ENCODE data around the gene ZDHHC5.

Gene ZDHHC5, protein sequence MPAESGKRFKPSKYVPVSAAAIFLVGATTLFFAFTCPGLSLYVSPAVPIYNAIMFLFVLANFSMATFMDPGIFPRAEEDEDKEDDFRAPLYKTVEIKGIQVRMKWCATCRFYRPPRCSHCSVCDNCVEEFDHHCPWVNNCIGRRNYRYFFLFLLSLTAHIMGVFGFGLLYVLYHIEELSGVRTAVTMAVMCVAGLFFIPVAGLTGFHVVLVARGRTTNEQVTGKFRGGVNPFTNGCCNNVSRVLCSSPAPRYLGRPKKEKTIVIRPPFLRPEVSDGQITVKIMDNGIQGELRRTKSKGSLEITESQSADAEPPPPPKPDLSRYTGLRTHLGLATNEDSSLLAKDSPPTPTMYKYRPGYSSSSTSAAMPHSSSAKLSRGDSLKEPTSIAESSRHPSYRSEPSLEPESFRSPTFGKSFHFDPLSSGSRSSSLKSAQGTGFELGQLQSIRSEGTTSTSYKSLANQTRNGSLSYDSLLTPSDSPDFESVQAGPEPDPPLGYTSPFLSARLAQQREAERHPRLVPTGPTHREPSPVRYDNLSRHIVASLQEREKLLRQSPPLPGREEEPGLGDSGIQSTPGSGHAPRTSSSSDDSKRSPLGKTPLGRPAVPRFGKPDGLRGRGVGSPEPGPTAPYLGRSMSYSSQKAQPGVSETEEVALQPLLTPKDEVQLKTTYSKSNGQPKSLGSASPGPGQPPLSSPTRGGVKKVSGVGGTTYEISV

DNA sequence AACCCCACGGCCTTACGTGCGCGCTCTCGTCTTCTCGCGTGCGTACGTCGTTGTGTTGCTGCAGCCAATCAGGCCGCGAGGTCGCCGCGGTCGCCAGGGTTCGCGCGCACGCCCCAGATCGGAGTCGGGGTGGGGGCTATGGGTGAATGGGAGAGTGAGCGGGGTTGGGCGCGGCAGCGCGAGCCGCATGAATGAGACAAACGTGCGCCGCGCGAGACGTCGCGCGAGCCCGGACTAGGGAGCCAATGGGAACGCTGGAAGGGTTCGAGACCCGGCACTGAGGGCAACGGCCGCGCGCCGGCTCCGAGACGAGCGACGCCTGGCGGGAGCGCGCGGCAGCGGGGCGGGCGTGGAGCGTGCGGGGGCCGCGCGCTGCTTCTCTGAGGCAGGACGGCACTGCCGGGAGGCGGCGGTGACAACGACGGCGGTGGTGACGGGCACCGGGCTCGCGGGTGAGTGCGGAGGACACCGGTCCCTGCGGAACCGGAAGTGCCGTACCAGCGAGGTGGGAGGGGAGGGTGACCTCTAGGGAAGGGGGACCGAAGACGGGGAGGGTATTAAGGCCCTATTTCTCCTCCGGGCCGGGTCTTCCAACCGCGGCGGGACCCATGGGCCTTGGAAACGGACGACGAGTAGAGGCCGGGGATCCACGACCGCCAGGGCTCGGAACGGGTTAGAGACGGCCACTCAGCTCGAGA is at the start of gene ZDHHC5:
Gene ZDHHC5 (plus strand): TSS at position 379 of the 698 bp plus-strand sequence. CDS start 4,977 bp downstream, outside the sequence.
- peak; percentile 99 for DNase-seq (ENCODE audit: low read depth)

DNA sequence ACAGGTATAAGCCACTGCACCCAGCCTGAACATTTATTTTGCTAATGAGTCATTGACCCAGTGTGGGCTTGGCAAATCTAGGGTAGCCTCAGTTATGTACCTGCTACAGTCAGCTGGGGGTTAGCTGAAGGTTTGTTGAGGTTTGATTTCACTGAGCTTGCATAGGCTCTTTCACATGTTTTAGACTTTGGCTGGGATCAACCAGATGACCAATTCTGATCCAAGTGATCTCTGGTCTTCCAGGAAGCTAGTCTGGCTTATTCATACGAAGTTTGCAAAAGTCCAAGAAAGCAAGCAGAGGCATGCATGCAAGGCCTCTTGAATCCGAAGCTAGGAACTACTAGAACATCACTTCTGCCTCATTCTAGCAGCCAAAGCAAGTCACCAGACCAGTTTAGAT is 49.5 kb upstream of the ZDHHC5 start:
- no peak for DNase-seq (ENCODE audit: low read depth)

DNA sequence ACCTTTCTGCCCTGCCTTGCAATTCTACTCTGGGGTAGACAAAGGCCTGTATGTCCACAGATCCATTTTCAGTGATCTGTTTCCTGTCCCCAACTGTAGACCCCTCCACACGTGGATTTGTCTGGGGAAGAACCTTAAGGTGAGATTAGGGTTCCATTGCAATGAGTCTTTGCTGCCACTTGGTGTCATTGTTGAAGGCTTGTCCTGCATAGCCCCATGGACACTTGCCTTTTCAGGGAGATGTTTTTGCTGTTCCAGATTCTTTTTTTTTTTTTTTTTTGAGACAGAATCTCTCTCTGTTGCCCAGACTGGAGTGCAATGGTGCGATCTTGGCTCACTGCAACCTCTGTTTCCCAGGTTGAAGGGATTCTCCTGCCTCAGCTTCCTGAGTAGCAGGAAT is 48.6 kb upstream of the ZDHHC5 start:
- DNase-seq (ENCODE audit: low read depth) = no peak

DNA sequence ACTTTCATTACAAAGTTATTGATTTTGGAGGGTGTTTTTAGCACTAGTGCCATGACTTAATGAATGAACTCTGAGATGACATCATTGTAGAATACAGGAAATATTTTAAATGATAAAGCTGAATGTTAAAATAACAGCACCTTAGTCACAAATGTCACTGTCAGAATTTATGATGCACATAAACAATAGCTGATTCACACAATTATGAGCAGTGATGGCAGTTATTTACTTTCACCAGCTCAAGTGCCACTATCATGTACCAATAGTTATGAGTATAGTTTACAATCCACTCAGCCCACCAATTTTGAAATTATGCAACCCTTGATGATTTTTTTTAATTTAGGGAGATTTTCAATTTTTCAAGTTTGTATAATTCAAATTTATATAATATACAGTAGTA is 47.4 kb upstream of the ZDHHC5 start:
- DNase-seq (ENCODE audit: low read depth) = no peak

DNA sequence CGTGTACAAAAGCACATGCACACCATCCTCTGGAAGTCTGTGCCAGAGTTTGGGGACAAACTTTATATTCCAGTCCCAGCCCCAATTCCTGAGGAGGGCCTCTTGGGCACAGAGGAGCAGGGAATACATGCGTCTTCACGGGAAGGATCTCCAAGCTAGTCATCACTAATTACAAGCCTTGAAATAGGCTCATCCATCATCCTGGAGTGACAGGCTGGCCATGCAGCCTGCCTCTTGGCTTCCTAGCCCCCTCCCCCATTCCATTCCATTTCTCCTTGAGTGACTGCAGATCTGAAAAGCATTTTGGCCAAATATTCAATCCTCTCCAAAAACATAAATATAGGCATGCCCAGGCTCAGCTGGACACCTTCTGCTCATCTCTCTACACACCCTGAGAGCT is 45.7 kb upstream of the ZDHHC5 start:
- DNase-seq (ENCODE audit: low read depth) = no peak

GRCh38 chr11:57624864-57625263 is 43.0 kb upstream of the ZDHHC5 start:
- no peak for DNase-seq (ENCODE audit: low read depth)

GRCh38 chr11:57626895-57627294 is 41.0 kb upstream of the ZDHHC5 start:
- no peak for DNase-seq (ENCODE audit: low read depth)

GRCh38 chr11:57630171-57630570 is 37.7 kb upstream of the ZDHHC5 start:
- DNase-seq (ENCODE audit: low read depth) = no peak

DNA sequence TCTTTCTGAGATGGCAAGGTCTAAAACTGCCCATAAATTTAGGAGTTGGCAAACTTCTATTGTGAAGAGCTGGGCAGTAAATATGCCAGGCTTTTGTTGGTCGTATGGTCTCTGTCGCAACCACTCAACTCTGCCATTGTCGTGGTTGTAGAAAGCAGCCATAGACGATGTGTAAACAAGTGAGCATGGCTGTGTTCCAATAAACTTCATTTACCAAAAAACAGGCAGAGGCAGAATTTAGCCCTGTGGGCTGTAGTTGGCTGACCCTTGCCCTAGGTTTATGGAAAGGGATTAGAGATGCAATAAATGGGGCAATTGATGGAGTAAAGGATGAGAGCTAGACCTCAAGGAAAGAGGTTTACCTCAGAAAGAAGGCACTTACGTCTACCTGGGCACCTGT is 35.8 kb upstream of the ZDHHC5 start:
- no peak for DNase-seq (ENCODE audit: low read depth)

GRCh38 chr11:57633394-57634070 is 34.4 kb upstream of the ZDHHC5 start:
- no peak for DNase-seq (ENCODE audit: low read depth)

- no peak for DNase-seq (ENCODE audit: low read depth)
These were observed 33.6 kb upstream of the ZDHHC5 start for GRCh38 chr11:57634311-57634710.

- no peak for DNase-seq (ENCODE audit: low read depth)
These were observed 32.7 kb upstream of the ZDHHC5 start for GRCh38 chr11:57635246-57635645.

DNA sequence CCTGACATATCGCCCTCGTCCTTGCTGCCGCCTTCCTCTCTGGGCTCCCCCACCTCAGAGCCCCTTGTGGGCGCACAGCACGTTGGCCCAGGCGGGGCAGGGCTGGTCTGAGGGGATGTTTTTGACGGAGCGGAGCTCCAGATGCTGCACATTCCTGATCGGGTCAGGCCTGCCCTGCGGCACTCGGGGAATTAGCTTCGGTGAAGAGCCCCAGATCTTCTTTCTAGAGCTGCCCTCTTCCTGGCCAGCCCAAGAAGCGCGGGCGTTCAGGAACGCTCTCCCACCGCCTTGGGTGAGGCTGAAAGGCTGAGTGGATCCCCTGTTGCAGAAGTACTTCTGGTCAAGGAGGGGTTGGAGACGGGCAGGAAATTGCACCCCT is 30.3 kb upstream of the ZDHHC5 start:
- DNase-seq (ENCODE audit: low read depth) = no peak

- DNase-seq (ENCODE audit: low read depth) = peak; percentile 82
These were observed 29.7 kb upstream of the ZDHHC5 start for GRCh38 chr11:57638005-57638781.

- no peak for DNase-seq (ENCODE audit: low read depth)
These were observed 29.0 kb upstream of the ZDHHC5 start for GRCh38 chr11:57638811-57639320.

DNA sequence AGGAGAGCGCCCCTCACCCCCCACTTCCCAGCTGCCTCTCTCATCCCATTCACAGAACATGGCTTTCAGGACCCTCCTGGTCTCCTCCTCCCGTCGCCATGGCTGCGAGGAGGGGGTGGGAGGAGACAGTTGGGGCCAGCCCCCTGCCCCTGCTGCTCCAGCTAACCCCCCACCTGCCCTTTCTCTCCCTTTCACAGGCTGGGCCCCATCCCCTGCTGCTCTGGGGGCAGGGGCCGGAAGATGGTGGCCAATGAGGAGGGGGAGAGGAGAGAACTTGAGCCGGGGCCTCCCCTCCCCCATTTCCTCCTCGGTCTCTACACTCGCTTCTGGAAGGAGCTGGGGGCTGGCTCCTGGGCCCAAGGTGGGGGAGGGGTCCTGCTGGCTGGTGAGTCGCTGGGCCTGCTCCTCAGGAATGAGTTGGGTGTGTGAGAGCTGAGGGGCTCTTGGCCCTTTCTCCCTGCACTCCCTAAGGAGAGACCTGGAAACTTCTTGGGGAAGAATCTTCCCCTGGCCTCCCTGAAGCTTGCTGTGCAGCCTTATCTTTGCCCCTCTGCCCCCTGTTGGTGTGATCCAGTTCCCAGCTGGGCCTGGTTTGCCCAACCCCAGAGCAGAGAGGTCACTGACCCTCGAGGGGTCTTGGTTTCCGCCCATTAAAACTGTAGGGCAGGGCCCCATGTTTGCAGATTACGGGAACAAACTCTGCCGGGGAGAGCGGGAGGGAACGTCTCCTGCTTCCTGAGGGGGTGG is 28.4 kb upstream of the ZDHHC5 start:
- DNase-seq (ENCODE audit: low read depth) = peak; percentile 43

- no peak for DNase-seq (ENCODE audit: low read depth)
These were observed 27.7 kb upstream of the ZDHHC5 start for GRCh38 chr11:57640068-57640800.

DNA sequence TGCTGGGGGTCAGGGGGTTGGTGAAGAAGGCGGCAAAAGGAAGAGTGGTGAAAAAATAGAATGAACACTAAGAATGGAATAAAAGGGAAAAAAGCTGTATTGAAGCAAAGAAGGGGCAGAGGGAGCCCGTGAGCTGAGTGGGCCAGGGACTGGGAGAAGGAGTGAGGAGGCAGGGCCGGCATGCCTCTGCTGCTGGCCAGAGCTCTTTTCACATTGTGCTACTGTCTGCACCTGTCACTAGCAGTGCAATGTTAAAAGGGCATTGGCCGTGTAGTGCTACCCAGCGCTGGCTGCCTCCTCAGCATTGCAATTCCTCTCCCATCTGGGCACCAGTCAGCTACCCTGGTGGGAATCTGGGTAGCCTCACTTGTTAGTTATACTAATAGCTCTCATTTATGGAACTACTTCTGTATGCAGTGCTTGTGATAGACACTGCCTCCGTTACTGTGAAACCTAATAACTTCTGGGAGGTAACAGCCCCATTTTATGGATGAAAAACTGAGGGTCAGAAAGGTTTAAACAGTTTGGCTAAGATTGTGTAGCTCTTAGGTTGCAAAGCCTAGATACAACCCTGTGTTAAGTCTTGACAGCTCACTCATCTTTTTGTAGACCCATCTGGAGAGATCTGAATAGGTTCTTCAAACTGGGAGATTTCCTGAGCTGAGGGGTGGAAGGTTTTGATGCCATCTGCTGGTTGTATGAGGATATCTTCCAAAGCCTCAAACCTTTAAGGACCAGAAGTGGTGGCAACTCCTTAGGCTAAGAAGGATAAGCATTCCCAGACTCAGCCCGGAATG is 26.7 kb upstream of the ZDHHC5 start:
- peak; percentile 65 for DNase-seq (ENCODE audit: low read depth)

- DNase-seq (ENCODE audit: low read depth) = no peak
These were observed 24.1 kb upstream of the ZDHHC5 start for GRCh38 chr11:57643802-57644201.

Measured in fibroblast of the conjunctiva (primary cell).